Right renal pelvis (tissue), 4 donors: ENCODE measurements around the gene GOLGA6A. TPM values are rescaled to one million over a fixed set of nuclear protein-coding genes. Genes with fewer than 3 reads are reported as not detected.
"Not testable (repeated sequence)": the region's sequence is repeated elsewhere in the genome, so short reads cannot be mapped to it uniquely, and the experiment has no call there.

Experiments used
- DNase-seq, 4 donors: peaks; one replicate each; pipeline ENCODE4 v3.0.0-alpha.2; 2013; ENCODE audit warnings: low read depth in 4 of 4, low spot score in 3 of 4, missing footprints in 1 of 4
- polyA plus RNA-seq, 4 donors: library from polyadenylated mRNA; unstranded; fragments of 120-200 nt; gene quantifications; one replicate each; pipeline ENCODE4 v1.2.1, GENCODE V29; 2013; ENCODE audit not compliant: insufficient read length in 4 of 4

Gene GOLGA6A
- polyA plus RNA-seq, 4 donors: 0.06 to 0.18 (median 0.09) TPM; not detected in 1

DNA sequence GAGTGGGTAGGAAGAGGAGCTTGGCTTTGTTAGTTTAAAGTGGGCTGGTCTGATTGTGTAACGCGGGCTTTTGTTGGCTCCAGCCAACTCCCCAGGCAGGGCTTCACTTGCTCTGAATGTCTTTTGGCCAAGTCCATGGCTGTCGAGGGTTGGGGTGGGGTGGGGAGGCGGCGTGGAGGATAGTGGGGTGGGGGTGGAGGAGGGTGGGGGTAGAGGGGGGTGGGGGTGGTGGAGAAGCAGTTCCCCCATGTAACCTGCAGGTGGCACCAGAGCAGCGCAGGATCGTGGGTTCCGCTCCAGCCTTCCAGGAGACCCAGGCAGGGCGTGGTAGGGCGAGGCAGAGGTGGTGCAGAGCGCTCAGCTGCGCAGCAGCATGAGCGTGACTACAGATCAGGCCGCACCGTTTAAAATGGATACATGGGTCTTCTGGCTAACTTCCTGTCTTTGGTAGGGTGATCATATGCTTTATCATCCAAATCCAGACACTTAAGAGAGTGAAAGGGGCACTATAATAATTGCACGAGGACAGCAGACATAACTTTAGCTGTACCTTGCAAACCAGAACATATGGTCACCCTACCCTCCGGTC, 28.3 kb downstream of the GOLGA6A start:
- DNase-seq: peak in 3 of 4 donors; percentile 39 to 52 (median 44)

DNA sequence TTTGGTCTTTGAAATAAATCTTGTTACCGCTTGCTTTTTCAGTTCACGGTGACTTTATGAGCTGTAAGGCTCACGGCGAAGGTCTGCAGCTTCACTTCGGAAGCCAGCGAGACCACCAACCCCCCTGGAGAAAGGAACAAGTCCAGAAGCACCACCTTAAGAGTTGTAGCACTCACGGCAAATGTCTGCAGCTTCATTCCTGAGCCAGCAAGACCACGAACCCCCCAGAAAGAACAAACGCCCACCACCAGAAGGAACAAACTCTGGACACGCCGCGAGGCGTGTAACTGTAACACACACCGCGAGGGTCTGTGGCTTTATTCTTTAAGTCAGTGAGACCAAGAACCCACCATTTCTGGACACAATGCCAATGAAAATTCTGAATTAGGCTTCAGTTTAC, 28.8 kb downstream of the GOLGA6A start:
- DNase-seq: no peak

DNA sequence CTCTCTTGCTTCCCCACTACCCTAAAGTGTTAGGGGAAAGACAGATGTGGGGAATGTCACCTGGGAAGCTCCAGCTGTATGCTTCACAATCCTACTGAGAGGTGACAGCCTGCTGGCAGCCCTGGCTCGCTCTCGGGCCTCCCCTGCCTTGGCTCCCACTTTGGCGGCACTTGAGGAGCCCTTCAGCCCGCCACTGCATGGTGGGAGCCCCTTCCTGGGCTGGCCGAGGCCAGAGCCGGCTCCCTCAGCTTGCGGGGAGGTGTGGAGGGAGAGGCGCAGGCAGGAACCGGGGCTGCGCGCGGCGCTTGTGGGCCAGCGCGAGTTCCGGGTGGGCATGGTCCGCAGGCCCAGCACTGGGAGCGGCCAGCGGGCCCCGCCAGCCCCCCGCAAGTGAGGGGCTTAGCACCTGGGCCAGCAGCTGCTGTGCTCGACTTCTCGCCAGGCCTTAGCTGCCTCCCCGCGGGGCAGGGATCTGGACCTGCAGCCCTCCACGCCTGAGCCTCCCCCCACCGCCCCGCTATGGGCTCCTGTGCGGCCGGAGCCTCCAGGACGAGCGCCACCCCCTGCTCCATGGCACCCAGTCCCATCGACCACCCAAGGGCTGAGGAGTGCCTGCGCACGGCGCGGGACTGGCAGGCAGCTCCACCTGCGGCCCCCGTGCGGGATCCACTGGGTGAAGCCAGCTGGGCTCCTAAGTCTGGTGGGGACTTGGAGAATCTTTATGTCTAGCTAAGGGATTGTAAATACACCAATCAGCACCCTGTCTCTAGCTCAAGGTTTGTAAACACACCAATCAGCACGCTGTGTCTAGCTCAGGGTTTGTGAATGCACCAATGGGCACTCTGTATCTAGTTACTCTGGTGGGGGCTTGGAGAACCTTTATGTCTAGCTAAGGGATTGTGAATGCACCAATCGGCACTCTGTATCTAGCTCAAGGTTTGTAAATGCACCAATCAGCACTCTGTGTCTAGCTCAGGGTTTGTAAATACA, 29.8 kb downstream of the GOLGA6A start:
- not testable (repeated sequence) for DNase-seq

DNA sequence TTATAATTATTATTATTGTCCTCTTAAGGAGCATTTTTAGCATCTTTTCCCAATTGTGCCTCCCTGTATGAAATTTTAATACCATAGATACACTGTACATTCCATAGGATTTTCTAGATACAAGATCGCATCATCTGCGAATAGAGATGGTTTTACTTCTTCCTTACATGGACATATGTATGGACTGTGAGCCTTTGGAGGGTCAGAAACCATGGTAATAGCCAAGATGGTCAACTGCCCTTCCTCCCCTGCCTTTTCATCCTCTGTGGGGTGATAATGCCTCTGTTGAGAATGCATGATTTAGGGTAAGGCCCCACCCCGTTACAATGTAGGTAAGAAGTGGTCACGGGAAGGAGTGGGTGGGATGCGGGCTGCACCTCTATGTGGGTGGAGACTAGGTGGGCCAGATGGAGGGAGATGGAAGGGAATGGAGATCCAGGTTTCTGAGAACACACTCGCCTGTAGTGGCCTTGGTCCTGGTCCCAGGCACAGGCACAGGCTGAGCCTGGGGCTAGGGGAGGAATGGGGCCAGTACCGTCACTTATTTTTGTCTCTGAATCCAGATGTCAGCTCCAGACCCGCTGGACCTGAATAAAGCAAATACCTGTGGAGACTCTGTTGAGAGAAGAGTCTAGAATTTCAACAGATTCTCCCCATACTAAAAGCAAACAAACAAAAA, 31.7 kb downstream of the GOLGA6A start:
- DNase-seq: no peak

GRCh38 chr15:74050127-74050526, 32.2 kb downstream of the GOLGA6A start:
- DNase-seq: no peak

- no peak for DNase-seq
Measured at GRCh38 chr15:74046275-74046674, 36.1 kb downstream of the GOLGA6A start.

DNA sequence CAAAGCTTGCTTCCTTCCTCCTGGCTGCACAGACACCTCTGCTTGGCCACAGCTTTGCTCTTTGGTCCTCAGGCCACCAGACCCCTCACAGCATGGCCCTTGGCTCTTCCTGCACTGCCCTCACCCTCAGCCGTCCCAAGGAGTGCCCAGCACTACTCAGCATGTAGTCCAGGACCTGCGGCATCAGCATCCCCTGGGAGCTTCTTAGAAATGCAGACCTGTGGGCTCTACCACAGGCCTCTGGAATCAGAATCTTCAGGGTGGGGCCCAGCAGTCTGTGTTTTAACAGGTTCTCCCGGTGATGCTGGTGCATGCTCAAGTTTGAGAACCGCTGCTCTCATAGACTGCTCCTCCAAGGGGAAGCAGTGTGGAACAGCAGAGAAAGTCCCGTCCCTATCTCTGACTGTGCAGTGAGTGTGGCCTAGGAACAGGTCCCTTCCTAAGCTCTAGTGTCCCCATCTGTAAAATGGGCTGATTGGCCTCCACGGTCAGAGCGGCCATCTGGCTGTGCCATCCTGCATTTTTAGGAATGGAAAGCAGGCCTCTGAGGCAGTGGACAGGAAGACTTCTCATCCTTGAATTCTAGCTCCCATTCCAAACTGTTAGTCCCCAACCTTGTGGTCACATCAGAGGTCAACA, 36.6 kb downstream of the GOLGA6A start:
- DNase-seq: no peak

DNA sequence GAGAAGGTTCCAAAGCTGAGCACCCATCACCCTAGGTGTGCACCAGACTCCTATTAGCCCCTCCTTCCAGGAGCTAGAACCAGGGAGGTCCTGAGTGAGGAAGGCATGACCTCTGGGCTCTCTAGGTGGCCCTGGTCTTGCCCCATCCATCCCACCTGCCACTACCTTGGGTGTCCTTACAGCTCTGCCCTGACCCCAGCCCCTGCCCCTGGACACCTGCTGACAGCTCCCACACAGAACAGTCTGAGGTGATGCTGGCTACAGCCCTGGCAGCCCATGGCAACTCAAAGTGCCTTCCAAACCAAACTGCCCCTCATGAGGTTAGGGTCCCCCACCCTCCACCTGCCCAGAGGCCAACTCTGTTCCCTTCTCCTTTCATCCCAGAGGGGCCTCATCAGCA, 37.2 kb downstream of the GOLGA6A start:
- no peak for DNase-seq

DNA sequence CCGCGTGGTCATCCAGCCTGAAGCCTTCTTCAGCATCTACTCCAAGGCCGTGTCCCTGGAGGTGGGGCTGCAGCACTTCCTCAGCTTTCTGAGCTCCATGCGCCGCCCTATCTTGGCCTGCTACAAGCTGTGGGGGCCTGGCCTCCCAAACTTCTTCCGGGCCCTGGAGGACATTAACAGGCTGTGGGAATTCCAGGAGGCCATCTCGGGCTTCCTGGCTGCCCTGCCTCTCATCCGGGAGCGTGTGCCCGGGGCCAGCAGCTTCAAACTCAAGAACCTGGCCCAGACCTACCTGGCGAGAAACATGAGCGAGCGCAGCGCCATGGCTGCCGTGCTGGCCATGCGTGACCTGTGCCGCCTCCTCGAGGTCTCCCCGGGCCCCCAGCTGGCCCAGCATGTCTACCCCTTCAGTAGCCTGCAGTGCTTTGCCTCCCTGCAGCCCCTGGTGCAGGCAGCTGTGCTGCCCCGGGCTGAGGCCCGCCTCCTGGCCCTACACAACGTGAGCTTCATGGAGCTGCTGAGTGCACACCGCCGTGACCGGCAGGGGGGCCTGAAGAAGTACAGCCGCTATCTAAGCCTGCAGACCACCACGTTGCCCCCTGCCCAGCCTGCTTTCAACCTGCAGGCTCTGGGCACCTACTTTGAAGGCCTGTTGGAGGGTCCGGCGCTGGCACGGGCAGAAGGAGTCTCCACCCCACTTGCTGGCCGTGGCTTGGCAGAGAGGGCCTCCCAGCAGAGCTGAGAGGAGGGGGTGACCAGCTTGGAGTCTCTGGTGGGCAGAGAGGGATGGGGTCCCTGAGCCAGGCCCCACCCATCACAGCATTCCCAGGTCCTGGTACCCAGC, 37.9 kb downstream of the GOLGA6A start:
- DNase-seq: no peak

DNA sequence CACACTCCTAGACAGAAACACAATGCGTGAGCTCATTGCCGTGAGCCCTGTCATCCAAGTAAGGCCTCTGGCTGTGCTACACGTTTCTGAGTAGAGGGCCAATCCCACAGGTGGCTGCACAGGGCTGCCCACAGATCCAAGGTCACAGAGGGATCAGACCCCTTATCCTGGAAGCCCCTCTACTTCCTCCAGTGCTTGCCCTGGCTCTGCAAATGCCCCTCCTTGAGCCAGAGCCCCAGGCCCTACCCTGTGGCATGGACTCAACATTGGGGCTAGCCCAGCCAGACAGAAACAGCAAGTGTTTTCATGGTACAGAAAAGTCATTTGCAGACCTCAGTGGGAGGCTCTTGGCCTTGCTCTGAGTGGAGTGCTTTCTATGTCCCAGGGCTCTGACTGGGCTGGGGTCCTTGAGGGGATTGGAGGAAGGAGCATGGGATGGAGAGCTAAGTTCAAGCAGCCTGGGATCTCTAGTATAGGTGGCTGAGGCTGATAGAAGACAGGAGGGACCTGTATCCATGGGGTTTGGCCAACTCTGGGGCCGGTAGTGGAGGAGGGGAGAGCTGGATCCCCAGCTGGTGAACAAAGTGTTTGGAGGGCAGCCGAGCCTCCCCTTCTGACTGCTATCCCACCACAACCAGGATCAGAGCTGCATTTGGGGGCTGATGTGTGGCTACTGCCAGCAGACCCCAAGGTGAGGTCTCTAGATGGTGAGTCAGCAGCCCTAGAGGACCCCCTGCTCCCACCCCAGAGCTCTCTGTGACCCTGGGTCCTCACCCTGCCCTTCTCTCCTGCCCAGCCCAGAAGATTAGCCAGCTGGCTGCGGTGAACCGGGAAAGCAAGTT, 38.7 kb downstream of the GOLGA6A start:
- DNase-seq: no peak

- DNase-seq: no peak
Measured at GRCh38 chr15:74042603-74043424, 39.5 kb downstream of the GOLGA6A start.

DNA sequence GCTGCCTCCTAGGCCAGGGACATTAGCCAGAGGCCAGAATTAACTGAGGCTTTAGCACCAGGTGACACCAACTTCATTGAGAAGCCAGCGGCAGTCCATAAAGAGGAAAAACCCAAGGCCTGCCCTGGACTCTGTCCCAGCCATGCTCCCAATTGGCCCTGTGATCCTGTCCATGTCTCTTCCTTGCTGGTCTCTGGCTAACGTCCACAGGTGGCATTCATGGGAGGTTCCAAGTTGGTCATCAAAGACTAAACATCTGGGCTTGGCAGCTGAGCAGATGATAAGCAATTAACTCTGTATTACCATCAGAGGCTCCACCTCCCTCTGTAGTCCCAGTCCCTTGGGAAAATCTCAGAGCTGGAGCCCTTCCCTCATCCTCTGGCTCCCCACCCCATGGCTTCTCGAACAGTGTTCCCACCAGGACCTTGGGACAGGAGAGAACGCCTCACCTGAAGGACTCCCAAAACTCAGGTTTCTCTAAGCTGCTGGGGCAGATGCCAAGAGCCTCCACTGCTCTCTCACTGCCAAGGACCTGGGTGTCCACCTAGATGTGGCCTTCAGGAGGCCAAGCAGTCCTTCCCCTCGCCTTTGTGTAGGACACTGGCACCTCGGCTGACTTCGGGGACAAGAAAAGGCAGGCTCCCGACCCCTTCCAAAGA, 40.4 kb downstream of the GOLGA6A start:
- no peak for DNase-seq

GRCh38 chr15:74041311-74041756, 41.0 kb downstream of the GOLGA6A start:
- DNase-seq: no peak

- peak in 3 of 4 donors; percentile 44 to 57 (median 54) for DNase-seq
Measured at GRCh38 chr15:74040109-74040850, 42.1 kb downstream of the GOLGA6A start.

- DNase-seq: no peak
Measured at GRCh38 chr15:74039656-74040010, 42.7 kb downstream of the GOLGA6A start.

- no peak for DNase-seq
Measured at GRCh38 chr15:74038707-74039655, 43.4 kb downstream of the GOLGA6A start.
